Astrocyte (in vitro differentiated cells and primary cell): ENCODE data around the gene GRM7. TPM values are rescaled to one million over a fixed set of nuclear protein-coding genes. Genes with fewer than 3 reads are reported as not detected.

Experiments
- DNase-seq: peaks from one replicate; pipeline ENCODE4 v3.0.0-alpha.2; 2010; ENCODE audit warnings: low read depth
- FAIRE-seq: peaks from 2 replicates; lab custom pipeline; 2011; peaks lifted over from hg19 to GRCh38; lab: Jason Lieb, UNC
- H2AFZ ChIP-seq: 2 replicates; pipeline ENCODE4 v1.6.0; 2012; ENCODE audit warnings: low read depth, low read length, inconsistent platforms
- H3K27ac ChIP-seq: 2 replicates; pipeline ENCODE4 v1.5.1; 2011; ENCODE audit warnings: low read depth, low read length, inconsistent platforms
- H3K27me3 ChIP-seq: 2 replicates; pipeline ENCODE4 v1.6.0; 2011; ENCODE audit warnings: low read length, inconsistent platforms; ENCODE audit not compliant: insufficient read depth
- H3K36me3 ChIP-seq: 2 replicates; pipeline ENCODE4 v1.5.1; 2011; ENCODE audit warnings: low read length, inconsistent platforms; ENCODE audit not compliant: insufficient read depth
- H3K4me1 ChIP-seq: 2 replicates; pipeline ENCODE4 v1.5.1; 2011; ENCODE audit warnings: low read length, inconsistent platforms; ENCODE audit not compliant: insufficient read depth
- H3K4me2 ChIP-seq: 2 replicates; pipeline ENCODE4 v1.6.0; 2012; ENCODE audit warnings: low read length, inconsistent platforms
- H3K4me3 ChIP-seq: 2 replicates; pipeline ENCODE4 v1.5.1; 2011; ENCODE audit warnings: low read depth, mild to moderate bottlenecking, low read length, inconsistent platforms; ENCODE audit not compliant: insufficient read depth
- H3K79me2 ChIP-seq: 2 replicates; pipeline ENCODE4 v1.6.0; 2012; ENCODE audit warnings: mild to moderate bottlenecking, low read length, inconsistent platforms; ENCODE audit not compliant: insufficient read depth
- H3K9ac ChIP-seq: 2 replicates; pipeline ENCODE4 v1.6.0; 2012; ENCODE audit warnings: mild to moderate bottlenecking, low read length, inconsistent platforms
- H3K9me3 ChIP-seq: 2 replicates; pipeline ENCODE4 v1.5.1; 2012; ENCODE audit warnings: low read depth, mild to moderate bottlenecking, low read length, inconsistent platforms; ENCODE audit not compliant: insufficient read depth
- H4K20me1 ChIP-seq: 2 replicates; pipeline ENCODE4 v1.6.0; 2012; ENCODE audit warnings: low read length, inconsistent platforms; ENCODE audit not compliant: insufficient read depth
- H3K27ac Mint-ChIP-seq: one replicate; pipeline ENCODE4 v1.8.0; 2021; ENCODE audit warnings: mild to moderate bottlenecking, mixed read lengths; ENCODE audit not compliant: unreplicated experiment
- H3K27me3 Mint-ChIP-seq: one replicate; pipeline ENCODE4 v1.8.0; 2021; ENCODE audit warnings: low read depth, mixed read lengths; ENCODE audit not compliant: unreplicated experiment
- H3K36me3 Mint-ChIP-seq: one replicate; pipeline ENCODE4 v1.8.0; 2021; ENCODE audit warnings: low read depth, mixed read lengths; ENCODE audit not compliant: unreplicated experiment
- H3K4me1 Mint-ChIP-seq: one replicate; pipeline ENCODE4 v1.8.0; 2021; ENCODE audit warnings: low read depth, mixed read lengths; ENCODE audit not compliant: unreplicated experiment
- H3K4me3 Mint-ChIP-seq: one replicate; pipeline ENCODE4 v1.8.0; 2021; ENCODE audit warnings: mild to moderate bottlenecking, moderate library complexity, mixed read lengths; ENCODE audit not compliant: unreplicated experiment
- H3K9me3 Mint-ChIP-seq: one replicate; pipeline ENCODE4 v1.8.0; 2021; ENCODE audit warnings: mild to moderate bottlenecking, mixed read lengths; ENCODE audit not compliant: unreplicated experiment
- EZH2 ChIP-seq: IDR thresholded peaks from 2 replicates; pipeline ENCODE4 v1.6.1; 2012; ENCODE audit warnings: mild to moderate bottlenecking, low read length, inconsistent platforms; ENCODE audit not compliant: insufficient read depth
- total RNA-seq: library from RNA; stranded (reverse); gene quantifications from 2 replicates; pipeline ENCODE4 v1.2.1, GENCODE V29; 2021
- TF ChIP-seq, protein P1 (sequence below): IDR thresholded peaks from 2 replicates; pipeline ENCODE4 v1.5.1; 2011; ENCODE audit warnings: low read depth, mild to moderate bottlenecking, inconsistent platforms, low read length, moderate library complexity; ENCODE audit not compliant: insufficient read depth

Gene GRM7
- total RNA-seq, 1 donor from 2014 or later = not detected

GRCh38 chr3:7684182-7684715 lies 823.3 kb downstream of the GRM7 start:
- Histone ChIP-seq H2AFZ (no peak overlapping the region), H3K4me3 (no peak overlapping the region), H3K9ac (no peak overlapping the region), H3K27ac (no peak overlapping the region), H3K36me3 (no peaks in the 10 kb centered on the region), H4K20me1 (no peaks in the 10 kb centered on the region), H3K4me1 (peaks cover 9% of the 10 kb centered on the region), H3K4me2 (no peak overlapping the region), H3K27me3 (no peaks in the 10 kb centered on the region), H3K79me2 (no peaks in the 10 kb centered on the region), H3K9me3 (no peaks in the 10 kb centered on the region)
- H3K4me1 Mint-ChIP-seq = peaks cover 7% of the 10 kb centered on the region
- TF ChIP-seq EZH2 = no peak
- TF ChIP-seq, protein P1, sequence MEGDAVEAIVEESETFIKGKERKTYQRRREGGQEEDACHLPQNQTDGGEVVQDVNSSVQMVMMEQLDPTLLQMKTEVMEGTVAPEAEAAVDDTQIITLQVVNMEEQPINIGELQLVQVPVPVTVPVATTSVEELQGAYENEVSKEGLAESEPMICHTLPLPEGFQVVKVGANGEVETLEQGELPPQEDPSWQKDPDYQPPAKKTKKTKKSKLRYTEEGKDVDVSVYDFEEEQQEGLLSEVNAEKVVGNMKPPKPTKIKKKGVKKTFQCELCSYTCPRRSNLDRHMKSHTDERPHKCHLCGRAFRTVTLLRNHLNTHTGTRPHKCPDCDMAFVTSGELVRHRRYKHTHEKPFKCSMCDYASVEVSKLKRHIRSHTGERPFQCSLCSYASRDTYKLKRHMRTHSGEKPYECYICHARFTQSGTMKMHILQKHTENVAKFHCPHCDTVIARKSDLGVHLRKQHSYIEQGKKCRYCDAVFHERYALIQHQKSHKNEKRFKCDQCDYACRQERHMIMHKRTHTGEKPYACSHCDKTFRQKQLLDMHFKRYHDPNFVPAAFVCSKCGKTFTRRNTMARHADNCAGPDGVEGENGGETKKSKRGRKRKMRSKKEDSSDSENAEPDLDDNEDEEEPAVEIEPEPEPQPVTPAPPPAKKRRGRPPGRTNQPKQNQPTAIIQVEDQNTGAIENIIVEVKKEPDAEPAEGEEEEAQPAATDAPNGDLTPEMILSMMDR = no peak
- no peak for DNase-seq
- H3K4me3 Mint-ChIP-seq = no peak overlapping the region
- no peak for FAIRE-seq
- no peak overlapping the region for H3K27ac Mint-ChIP-seq
- no peaks in the 10 kb centered on the region for H3K9me3 Mint-ChIP-seq
- no peaks in the 10 kb centered on the region for H3K27me3 Mint-ChIP-seq
- H3K36me3 Mint-ChIP-seq = no peaks in the 10 kb centered on the region

GRCh38 chr3:7687428-7688147 lies 826.7 kb downstream of the GRM7 start:
- DNase-seq = no peak
- no peak overlapping the region for H3K27ac ChIP-seq
- no peak overlapping the region for H3K27ac Mint-ChIP-seq
- no peak for TF ChIP-seq EZH2
- TF ChIP-seq, protein P1 = no peak
- H3K9me3 ChIP-seq = no peaks in the 10 kb centered on the region
- H3K79me2 ChIP-seq = no peaks in the 10 kb centered on the region
- H3K4me1 ChIP-seq = peaks cover 9% of the 10 kb centered on the region
- H3K4me3 ChIP-seq = no peak overlapping the region
- H3K9me3 Mint-ChIP-seq = no peaks in the 10 kb centered on the region
- no peak overlapping the region for H3K4me3 Mint-ChIP-seq
- H3K9ac ChIP-seq = no peak overlapping the region
- no peak overlapping the region for H3K4me2 ChIP-seq
- FAIRE-seq = no peak
- H4K20me1 ChIP-seq = no peaks in the 10 kb centered on the region
- H3K27me3 Mint-ChIP-seq = no peaks in the 10 kb centered on the region
- peaks cover 5% of the 10 kb centered on the region for H3K4me1 Mint-ChIP-seq
- H2AFZ ChIP-seq = no peak overlapping the region
- no peaks in the 10 kb centered on the region for H3K36me3 ChIP-seq
- no peaks in the 10 kb centered on the region for H3K27me3 ChIP-seq
- H3K36me3 Mint-ChIP-seq = no peaks in the 10 kb centered on the region

GRCh38 chr3:7692866-7693265 lies 832.0 kb downstream of the GRM7 start:
- no peaks in the 10 kb centered on the region for H3K9me3 Mint-ChIP-seq
- no peak overlapping the region for H3K27ac ChIP-seq
- no peaks in the 10 kb centered on the region for H3K79me2 ChIP-seq
- H3K36me3 ChIP-seq = no peaks in the 10 kb centered on the region
- DNase-seq = no peak
- no peak overlapping the region for H3K4me3 Mint-ChIP-seq
- no peak overlapping the region for H3K4me3 ChIP-seq
- H3K4me1 Mint-ChIP-seq = no peaks in the 10 kb centered on the region
- no peaks in the 10 kb centered on the region for H3K27me3 Mint-ChIP-seq
- FAIRE-seq = no peak
- no peaks in the 10 kb centered on the region for H3K9me3 ChIP-seq
- H3K36me3 Mint-ChIP-seq = no peaks in the 10 kb centered on the region
- H2AFZ ChIP-seq = no peak overlapping the region
- H3K4me2 ChIP-seq = no peak overlapping the region
- H3K27ac Mint-ChIP-seq = no peak overlapping the region
- H3K9ac ChIP-seq = no peak overlapping the region
- H3K4me1 ChIP-seq = no peaks in the 10 kb centered on the region
- no peaks in the 10 kb centered on the region for H4K20me1 ChIP-seq
- TF ChIP-seq, protein P1 = no peak
- TF ChIP-seq EZH2 = no peak
- H3K27me3 ChIP-seq = no peaks in the 10 kb centered on the region
